Choroid plexus epithelial cell (primary cell): ENCODE measurements around the gene DAAM2.
A peak's percentile ranks its signal among the peaks of the same experiment; 100 is the strongest.

Source experiments
- DNase-seq: peaks from one replicate; pipeline ENCODE4 v3.0.0-alpha.2; 2010; ENCODE audit warnings: low read depth
- H3K4me3 ChIP-seq: 2 replicates; pipeline ENCODE4 v1.5.1; 2011; ENCODE audit warnings: low read depth, mild to moderate bottlenecking, control low read depth, low read length, moderate library complexity
- TF ChIP-seq, protein P1 (sequence below): conservative IDR thresholded peaks from 2 replicates; pipeline ENCODE4 v1.5.1; 2011; ENCODE audit warnings: low read depth, mild to moderate bottlenecking, control low read depth, inconsistent platforms, low read length, moderate library complexity

The DAAM2 gene

GRCh38 chr6:39785281-39785680, 6.9 kb upstream of the DAAM2 start:
- DNase-seq: no peak
- H3K4me3 ChIP-seq: no peak overlapping the region
- TF ChIP-seq, protein P1, sequence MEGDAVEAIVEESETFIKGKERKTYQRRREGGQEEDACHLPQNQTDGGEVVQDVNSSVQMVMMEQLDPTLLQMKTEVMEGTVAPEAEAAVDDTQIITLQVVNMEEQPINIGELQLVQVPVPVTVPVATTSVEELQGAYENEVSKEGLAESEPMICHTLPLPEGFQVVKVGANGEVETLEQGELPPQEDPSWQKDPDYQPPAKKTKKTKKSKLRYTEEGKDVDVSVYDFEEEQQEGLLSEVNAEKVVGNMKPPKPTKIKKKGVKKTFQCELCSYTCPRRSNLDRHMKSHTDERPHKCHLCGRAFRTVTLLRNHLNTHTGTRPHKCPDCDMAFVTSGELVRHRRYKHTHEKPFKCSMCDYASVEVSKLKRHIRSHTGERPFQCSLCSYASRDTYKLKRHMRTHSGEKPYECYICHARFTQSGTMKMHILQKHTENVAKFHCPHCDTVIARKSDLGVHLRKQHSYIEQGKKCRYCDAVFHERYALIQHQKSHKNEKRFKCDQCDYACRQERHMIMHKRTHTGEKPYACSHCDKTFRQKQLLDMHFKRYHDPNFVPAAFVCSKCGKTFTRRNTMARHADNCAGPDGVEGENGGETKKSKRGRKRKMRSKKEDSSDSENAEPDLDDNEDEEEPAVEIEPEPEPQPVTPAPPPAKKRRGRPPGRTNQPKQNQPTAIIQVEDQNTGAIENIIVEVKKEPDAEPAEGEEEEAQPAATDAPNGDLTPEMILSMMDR: no peak

GRCh38 chr6:39786649-39787048, 5.5 kb upstream of the DAAM2 start:
- TF ChIP-seq, protein P1: no peak
- no peak overlapping the region for H3K4me3 ChIP-seq
- no peak for DNase-seq

DNA sequence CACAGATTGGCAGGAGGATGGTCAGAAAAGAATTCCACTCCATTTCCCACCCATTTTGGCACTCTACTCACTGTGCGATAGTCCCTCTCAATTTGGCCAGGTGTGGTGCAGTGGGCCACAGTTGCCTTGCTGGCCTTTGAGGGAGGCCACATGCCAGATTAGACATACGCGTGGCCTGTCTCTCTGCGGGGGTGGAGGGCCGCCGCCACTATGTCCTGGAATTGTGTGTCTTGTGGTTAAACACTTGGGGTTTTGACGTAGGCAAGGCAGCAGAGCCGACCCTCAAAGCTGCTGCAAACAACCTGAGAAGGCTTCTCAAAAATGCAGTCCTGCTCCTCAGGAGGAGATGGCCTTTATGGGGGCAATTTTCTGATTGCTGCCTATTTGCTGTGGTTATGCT, 4.9 kb upstream of the DAAM2 start:
- no peak overlapping the region for H3K4me3 ChIP-seq
- no peak for DNase-seq
- TF ChIP-seq, protein P1: no peak

DNA sequence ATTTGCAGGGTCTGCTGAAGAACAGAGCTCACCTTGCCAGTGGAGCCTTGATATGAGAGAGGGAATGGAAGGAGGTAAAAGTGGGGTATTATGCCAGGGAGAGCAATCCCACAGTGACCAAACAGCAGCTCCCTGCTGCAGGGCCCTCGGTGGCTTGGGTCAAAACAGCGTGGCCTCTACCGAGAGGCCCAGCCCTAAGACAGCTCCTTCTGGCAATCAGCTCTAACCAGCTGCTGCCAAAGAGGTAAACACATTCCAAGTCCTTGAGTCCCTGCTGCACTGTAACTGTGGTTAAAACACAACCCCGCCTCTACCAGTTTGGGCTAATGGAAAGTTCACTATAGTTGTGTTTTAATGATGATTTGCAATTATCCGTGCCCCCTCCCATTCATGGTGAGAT, 1.4 kb upstream of the DAAM2 start:
- no peak overlapping the region for H3K4me3 ChIP-seq
- DNase-seq: no peak
- TF ChIP-seq, protein P1: no peak

GRCh38 chr6:39791311-39791710, 865 bp upstream of the DAAM2 start:
- DNase-seq: no peak
- TF ChIP-seq, protein P1: peak; percentile 38

DNA sequence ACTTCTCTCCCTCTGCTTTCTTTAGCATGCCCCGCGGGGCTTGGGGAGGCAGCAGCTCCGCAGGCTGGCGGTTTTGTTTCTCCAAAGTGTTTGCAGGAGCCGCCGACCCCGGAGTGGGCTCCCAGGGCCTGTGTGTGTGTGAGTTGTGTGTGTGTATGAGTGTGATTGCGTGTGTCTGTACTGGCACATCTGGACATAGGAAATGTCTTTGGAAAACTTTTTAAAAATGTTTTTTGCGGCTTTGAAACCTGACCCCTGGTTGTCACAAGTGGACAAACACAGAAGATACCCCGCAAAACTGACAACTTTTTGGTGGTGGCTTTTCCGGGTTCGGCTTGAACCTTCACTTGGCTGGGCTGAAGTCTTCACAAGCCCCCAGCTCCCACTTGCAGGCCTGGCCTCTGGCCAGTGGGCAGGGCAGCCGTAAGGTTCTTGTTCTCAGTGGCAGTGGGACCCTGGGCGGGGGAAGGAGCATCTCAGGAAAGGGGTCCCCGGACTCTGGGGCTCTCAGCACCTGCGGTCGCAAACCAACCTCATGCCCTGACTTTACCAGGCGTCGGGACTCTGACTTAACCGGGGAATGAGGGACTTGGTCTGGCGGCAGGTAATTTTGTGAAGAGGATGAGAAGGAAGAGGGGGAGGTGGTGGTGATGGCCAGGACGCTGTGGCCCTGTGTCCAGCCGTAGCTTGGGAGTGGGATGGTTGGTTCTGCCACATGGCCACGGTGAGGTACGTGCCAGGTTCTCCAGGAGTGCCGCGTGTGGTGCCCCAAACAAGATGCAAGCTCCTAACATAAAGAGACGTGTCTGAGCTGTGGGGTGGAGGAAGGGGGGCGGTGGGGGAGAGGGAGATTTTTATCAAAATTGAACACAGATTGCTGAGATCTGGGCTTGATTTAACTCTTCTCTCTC, 619 bp downstream of the DAAM2 start:
- TF ChIP-seq, protein P1: peak; percentile 11
- H3K4me3 ChIP-seq: peak overlapping the region; percentile 61
- DNase-seq: no peak

More at GRCh38 chr6:39791311-39791710, 865 bp upstream of the DAAM2 start:
- H3K4me3 ChIP-seq: no peak overlapping the region

DNA sequence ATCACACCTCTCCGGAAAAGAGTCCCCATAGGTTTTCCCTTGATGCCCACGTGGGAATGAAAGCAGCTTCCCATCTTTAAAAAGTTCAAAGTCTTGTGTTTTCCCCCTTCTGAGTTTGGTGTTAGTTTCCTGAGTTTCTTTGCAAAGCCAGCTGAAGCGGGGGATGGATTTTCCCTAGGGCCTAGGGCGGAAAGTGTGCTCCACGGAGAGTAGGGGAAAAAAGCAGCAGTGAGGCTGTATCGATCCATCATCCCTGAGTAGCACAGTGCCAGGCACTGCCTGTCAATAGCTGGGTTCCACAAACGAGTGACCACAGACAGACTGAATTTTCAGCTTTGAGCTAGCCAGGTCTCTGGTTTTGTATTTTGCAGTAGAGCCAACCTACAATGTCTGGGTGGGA, 1.3 kb downstream of the DAAM2 start:
- no peak for DNase-seq
- peak overlapping the region; percentile 61 for H3K4me3 ChIP-seq
- TF ChIP-seq, protein P1: no peak
